SK-N-SH treated with all-trans-retinoic acid at 6 μM for 48 hours (cell line): ENCODE results near the gene LIMS1.

Experiments
- ARNTL ChIP-seq: fragments of 450-650 bp; formaldehyde crosslinking; IDR thresholded peaks from 2 replicates; pipeline ENCODE4 v1.5.0; 2020; ENCODE audit warnings: low read depth, mild to moderate bottlenecking, moderate library complexity, borderline replicate concordance
- CSDC2 ChIP-seq: fragments of 250-450 bp; sonication (Bioruptor Pico); IDR thresholded peaks from 2 replicates; pipeline ENCODE4 v1.5.0; 2020; ENCODE audit warnings: mild to moderate bottlenecking, moderate library complexity
- ESRRG ChIP-seq: fragments of 250-450 bp; sonication (Bioruptor Pico); IDR thresholded peaks from 2 replicates; pipeline ENCODE4 v1.6.1; 2021; ENCODE audit warnings: mild to moderate bottlenecking
- ISL1 ChIP-seq: fragments of 250-450 bp; sonication (Bioruptor Pico); IDR thresholded peaks from 2 replicates; pipeline ENCODE4 v2.1.2; 2022; ENCODE audit warnings: mild to moderate bottlenecking, moderate library complexity
- OSR1 ChIP-seq: fragments of 250-450 bp; sonication (Bioruptor Pico); IDR thresholded peaks from 2 replicates; pipeline ENCODE4 v1.8.0; 2022; ENCODE audit warnings: moderate library complexity, mild to moderate bottlenecking, inconsistent platforms
- RARB ChIP-seq: fragments of 250-450 bp; sonication (Bioruptor Pico); IDR thresholded peaks from 2 replicates; pipeline ENCODE4 v1.8.0; 2021; ENCODE audit warnings: mild to moderate bottlenecking, moderate library complexity
- TCF4 ChIP-seq: fragments of 250-450 bp; sonication (Bioruptor Pico); IDR thresholded peaks from 2 replicates; pipeline ENCODE4 v1.8.0; 2021; ENCODE audit warnings: mild to moderate bottlenecking, moderate library complexity, borderline replicate concordance
- ZC3H10 ChIP-seq: fragments of 250-450 bp; sonication (Bioruptor Pico); IDR thresholded peaks from 2 replicates; pipeline ENCODE4 v1.5.1; 2021; ENCODE audit warnings: mild to moderate bottlenecking, moderate library complexity
- ZNF70 ChIP-seq: fragments of 450-650 bp; formaldehyde crosslinking; IDR thresholded peaks from 2 replicates; pipeline ENCODE4 v1.5.0; 2020; ENCODE audit warnings: mild to moderate bottlenecking, moderate library complexity
- ZNF8 ChIP-seq: fragments of 450-650 bp; formaldehyde crosslinking; IDR thresholded peaks from 2 replicates; pipeline ENCODE4 v1.5.0; 2020; ENCODE audit warnings: mild to moderate bottlenecking, moderate library complexity
- TF ChIP-seq, protein P1 (sequence below): fragments of 250-450 bp; sonication (Bioruptor Pico); IDR thresholded peaks from 2 replicates; pipeline ENCODE4 v1.5.1; 2020; ENCODE audit warnings: low read depth, mild to moderate bottlenecking, moderate library complexity
- TF ChIP-seq, protein P2 (sequence below): fragments of 250-450 bp; sonication (Bioruptor Pico); IDR thresholded peaks from 2 replicates; pipeline ENCODE4 v1.5.0; 2020; ENCODE audit warnings: mild to moderate bottlenecking, moderate library complexity
- TF ChIP-seq, protein P3 (sequence below): fragments of 250-450 bp; sonication (Bioruptor Pico); IDR thresholded peaks from 2 replicates; pipeline ENCODE4 v1.8.0; 2020; ENCODE audit warnings: mild to moderate bottlenecking, moderate library complexity, borderline replicate concordance
- TF ChIP-seq, protein P4 (sequence below): fragments of 250-450 bp; sonication (Bioruptor Pico); IDR thresholded peaks from 2 replicates; pipeline ENCODE4 v1.5.1; 2021; ENCODE audit warnings: mild to moderate bottlenecking, moderate library complexity

DNA sequence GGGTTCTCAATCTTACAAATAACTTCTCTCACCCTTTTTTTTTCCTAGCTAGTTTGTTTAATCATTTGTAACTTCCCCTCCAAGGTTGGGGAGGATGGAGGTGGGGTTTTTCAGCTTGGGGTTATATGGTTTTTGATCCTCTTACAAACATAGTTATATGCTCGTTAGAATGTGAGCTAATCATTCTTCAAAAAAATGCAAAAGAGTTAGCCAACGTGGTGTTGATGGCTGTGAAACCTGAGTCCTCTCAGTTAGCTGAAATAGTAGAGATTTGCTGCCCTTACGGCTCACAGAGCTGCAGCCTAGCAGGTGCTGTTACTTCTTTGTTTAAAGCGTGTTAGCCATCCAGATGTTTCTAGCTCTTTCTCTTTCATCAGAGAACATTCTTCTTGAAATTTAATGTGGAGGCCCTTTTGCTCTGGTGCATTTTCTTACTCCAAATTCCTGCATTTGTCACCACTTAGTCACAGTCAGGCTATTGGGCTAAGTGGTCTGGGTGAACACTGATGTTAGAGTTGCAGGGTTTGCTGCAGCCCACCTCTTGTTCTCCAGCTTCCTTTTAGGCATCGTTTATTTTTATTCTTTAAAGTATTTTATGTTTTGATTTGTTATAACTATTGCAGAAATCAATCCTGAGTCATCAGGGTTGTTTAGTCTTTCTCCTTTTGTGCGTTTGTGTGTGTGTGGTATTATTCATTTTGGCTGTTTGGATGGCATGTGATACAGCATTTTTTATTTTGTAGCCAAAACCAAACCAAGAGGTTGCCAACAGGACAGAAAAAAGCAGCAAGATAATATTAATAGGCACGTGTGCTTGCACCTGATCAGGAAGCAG, 41.1 kb downstream of the LIMS1 start:
- TF ChIP-seq RARB (CRISPR knock-in tag) (no peak), ISL1 (CRISPR knock-in tag) (no peak), ESRRG (CRISPR knock-in tag) (no peak), ZNF70 (CRISPR knock-in tag) (no peak), ARNTL (no peak), ZC3H10 (CRISPR knock-in tag) (no peak), ZNF8 (CRISPR knock-in tag) (no peak), CSDC2 (CRISPR knock-in tag) (no peak), TCF4 (CRISPR knock-in tag) (no peak), OSR1 (CRISPR knock-in tag) (no peak)
- TF ChIP-seq, protein P1, sequence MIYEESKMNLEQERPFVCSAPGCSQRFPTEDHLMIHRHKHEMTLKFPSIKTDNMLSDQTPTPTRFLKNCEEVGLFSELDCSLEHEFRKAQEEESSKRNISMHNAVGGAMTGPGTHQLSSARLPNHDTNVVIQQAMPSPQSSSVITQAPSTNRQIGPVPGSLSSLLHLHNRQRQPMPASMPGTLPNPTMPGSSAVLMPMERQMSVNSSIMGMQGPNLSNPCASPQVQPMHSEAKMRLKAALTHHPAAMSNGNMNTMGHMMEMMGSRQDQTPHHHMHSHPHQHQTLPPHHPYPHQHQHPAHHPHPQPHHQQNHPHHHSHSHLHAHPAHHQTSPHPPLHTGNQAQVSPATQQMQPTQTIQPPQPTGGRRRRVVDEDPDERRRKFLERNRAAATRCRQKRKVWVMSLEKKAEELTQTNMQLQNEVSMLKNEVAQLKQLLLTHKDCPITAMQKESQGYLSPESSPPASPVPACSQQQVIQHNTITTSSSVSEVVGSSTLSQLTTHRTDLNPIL: no peak
- TF ChIP-seq, protein P2, sequence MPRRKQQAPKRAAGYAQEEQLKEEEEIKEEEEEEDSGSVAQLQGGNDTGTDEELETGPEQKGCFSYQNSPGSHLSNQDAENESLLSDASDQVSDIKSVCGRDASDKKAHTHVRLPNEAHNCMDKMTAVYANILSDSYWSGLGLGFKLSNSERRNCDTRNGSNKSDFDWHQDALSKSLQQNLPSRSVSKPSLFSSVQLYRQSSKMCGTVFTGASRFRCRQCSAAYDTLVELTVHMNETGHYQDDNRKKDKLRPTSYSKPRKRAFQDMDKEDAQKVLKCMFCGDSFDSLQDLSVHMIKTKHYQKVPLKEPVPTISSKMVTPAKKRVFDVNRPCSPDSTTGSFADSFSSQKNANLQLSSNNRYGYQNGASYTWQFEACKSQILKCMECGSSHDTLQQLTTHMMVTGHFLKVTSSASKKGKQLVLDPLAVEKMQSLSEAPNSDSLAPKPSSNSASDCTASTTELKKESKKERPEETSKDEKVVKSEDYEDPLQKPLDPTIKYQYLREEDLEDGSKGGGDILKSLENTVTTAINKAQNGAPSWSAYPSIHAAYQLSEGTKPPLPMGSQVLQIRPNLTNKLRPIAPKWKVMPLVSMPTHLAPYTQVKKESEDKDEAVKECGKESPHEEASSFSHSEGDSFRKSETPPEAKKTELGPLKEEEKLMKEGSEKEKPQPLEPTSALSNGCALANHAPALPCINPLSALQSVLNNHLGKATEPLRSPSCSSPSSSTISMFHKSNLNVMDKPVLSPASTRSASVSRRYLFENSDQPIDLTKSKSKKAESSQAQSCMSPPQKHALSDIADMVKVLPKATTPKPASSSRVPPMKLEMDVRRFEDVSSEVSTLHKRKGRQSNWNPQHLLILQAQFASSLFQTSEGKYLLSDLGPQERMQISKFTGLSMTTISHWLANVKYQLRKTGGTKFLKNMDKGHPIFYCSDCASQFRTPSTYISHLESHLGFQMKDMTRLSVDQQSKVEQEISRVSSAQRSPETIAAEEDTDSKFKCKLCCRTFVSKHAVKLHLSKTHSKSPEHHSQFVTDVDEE (CRISPR knock-in tag): no peak
- TF ChIP-seq, protein P3, sequence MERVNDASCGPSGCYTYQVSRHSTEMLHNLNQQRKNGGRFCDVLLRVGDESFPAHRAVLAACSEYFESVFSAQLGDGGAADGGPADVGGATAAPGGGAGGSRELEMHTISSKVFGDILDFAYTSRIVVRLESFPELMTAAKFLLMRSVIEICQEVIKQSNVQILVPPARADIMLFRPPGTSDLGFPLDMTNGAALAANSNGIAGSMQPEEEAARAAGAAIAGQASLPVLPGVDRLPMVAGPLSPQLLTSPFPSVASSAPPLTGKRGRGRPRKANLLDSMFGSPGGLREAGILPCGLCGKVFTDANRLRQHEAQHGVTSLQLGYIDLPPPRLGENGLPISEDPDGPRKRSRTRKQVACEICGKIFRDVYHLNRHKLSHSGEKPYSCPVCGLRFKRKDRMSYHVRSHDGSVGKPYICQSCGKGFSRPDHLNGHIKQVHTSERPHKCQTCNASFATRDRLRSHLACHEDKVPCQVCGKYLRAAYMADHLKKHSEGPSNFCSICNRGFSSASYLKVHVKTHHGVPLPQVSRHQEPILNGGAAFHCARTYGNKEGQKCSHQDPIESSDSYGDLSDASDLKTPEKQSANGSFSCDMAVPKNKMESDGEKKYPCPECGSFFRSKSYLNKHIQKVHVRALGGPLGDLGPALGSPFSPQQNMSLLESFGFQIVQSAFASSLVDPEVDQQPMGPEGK (CRISPR knock-in tag): no peak
- TF ChIP-seq, protein P4, sequence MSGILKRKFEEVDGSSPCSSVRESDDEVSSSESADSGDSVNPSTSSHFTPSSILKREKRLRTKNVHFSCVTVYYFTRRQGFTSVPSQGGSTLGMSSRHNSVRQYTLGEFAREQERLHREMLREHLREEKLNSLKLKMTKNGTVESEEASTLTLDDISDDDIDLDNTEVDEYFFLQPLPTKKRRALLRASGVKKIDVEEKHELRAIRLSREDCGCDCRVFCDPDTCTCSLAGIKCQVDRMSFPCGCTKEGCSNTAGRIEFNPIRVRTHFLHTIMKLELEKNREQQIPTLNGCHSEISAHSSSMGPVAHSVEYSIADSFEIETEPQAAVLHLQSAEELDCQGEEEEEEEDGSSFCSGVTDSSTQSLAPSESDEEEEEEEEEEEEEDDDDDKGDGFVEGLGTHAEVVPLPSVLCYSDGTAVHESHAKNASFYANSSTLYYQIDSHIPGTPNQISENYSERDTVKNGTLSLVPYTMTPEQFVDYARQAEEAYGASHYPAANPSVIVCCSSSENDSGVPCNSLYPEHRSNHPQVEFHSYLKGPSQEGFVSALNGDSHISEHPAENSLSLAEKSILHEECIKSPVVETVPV (CRISPR knock-in tag): no peak
